ENCODE results near the gene ESRRB.

ESRRB gene

GRCh38 chr14:76375947-76376404, at the start of gene ESRRB:
Gene ESRRB, plus strand, starts transcription at chr14:76376137. Its CDS starts 265 bp downstream, at chr14:76376402.
- DNase-seq (ENCODE audit: extremely low read depth in 1 of 2, low read depth in 1 of 2) = no peak

GRCh38 chr14:76326918-76327689, 48.8 kb upstream of the ESRRB start:
- DNase-seq (ENCODE audit: extremely low read depth in 1 of 2, low read depth in 1 of 2) = no peak

DNA sequence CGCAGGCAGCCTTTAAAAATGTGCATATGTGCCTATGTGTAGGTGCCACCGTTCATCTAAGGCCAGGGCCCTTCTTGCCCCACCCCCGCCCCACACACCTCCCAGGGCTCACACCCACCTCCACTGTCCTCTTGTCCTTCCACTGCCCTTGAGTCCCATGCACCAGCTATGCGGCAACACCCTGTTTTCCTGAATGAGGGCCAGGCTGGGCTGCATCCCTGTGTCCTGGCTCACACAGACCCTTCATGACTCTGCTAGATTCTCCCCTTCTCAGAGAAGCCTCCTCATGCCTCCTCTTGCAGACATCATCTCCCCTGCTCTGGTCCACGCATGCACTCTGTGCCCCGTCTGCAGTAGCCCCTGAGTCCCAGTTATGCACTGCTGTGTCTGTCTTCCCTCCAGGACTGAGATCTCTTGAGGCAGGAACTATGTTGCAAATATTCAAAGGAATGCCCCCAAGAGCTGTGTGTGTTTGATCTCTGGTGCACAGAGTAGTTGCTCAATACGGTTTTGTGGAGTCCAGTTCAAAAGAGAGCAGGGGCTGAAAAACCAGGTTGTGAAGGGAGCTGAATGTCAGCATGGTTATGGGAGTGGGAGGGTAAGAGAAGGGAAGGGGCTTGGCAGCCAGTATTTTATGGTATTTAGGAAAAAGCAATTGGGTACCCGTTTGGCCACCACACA, 47.3 kb upstream of the ESRRB start:
- DNase-seq (ENCODE audit: extremely low read depth in 1 of 2, low read depth in 1 of 2) = no peak

DNA sequence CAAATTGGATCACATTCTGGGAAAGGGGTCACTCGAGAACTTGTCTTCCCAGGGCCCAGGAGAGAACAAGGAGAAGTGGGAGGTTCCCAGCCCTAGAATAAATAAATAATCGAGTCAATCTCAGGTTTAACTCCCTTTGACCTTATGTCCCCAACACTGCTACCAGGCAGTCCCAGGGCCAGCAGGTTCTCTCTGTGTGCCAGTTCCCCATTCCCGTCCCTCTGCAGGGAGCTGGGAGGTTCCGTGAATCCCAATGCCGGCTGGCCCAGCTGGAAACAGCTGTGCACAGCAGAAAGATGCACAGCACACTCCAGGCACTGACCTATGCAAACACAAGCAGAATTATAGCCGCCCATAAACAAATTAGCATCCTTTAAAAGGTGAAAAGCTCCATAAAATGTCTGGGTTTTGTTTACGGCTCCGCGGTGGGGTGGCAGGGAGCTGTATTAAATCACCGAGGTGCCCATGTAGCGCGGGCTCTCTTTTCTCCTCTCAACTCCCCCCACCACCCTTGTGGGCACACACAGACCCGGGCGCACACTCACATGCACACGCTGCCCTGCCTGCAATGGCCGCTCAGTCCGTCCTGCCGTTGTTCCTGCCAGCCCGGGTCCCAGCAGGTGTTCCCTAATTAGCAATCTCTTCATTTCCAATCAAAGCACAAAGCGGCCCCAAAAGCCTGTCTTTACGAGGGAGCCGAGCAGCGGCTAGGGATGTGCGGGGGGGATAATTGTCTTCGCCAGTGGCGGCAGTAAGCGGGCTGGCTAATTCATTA, 46.6 kb upstream of the ESRRB start:
- no peak for DNase-seq (ENCODE audit: extremely low read depth in 1 of 2, low read depth in 1 of 2)

- no peak for DNase-seq (ENCODE audit: extremely low read depth in 1 of 2, low read depth in 1 of 2)
These were observed 46.0 kb upstream of the ESRRB start for GRCh38 chr14:76329951-76330350.

DNA sequence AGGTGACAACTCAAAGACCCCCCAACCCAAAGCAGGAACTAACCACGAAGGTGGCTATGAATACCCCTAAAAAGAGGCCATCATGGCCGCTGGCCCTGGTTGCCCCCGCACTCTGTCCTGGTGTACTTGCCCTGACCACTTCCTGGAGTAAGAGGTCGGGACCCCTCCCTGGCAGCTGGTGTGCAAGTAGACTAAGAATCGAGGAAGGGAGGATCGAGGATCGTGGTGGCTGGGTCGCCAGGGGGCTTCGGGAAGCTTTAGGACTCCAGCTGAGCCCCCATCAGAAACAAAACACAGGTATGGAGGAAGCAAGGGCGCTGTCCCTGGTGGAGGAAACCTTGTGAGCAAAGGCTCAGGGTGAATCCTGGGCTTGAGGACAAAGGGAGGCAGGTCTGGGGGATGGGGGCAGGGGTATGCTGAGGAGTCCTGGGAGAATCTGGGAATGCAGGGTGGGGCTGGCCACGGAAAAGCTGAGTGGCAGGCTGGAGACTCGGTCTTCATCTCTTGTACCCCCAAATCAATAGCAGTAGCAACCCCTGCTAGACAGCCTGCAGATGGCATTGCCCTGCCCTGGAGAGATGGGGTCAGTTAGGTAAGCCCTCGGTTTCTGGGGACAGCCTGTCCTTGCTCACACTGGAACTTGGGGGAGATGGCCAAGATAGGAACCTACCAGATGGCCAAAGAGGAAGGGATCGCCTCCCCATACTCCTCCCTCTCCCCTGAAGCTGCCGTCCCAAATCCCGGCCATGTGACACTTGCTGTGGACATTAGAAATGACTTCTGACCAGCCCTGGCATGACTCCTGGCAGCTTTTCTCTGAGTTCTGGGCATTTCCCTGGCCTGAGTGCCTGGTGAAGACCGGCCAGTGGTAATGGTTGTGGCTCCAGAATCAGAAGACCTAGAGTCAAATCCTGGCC, 45.3 kb upstream of the ESRRB start:
- DNase-seq (ENCODE audit: extremely low read depth in 1 of 2, low read depth in 1 of 2) = no peak

DNA sequence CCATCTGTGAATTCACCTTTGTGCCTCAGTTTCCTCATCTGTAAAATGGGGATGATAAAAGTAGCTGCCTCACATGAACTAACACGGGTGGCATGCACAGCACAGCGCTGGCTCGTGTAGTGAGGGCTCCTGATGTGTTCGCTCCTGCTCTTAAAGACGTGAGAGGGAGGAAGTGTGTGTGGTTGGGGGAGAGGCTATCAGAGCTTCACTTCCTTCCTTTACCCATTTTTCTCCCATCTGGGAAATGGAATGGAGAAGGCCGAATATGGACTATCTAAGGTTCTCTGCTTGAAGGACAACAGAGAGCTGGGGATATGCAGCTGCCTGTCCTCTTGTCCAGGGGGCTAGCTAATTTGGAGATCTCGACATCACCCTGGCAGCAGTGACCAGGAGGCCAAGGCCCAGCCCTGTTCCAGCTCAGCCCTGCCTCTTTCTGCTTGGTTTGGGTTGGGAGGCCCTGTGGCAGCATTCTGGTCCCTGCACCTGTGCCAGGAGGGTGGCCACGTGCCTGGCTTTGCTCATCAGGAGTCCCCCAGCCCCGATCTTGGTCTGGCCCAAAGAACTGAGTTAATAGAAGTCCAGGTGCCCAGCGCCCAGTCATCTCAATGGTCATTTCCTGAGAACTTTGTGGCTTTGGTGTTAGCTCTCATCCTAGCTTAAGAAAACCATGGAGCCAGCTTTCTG, 44.5 kb upstream of the ESRRB start:
- no peak for DNase-seq (ENCODE audit: extremely low read depth in 1 of 2, low read depth in 1 of 2)

DNA sequence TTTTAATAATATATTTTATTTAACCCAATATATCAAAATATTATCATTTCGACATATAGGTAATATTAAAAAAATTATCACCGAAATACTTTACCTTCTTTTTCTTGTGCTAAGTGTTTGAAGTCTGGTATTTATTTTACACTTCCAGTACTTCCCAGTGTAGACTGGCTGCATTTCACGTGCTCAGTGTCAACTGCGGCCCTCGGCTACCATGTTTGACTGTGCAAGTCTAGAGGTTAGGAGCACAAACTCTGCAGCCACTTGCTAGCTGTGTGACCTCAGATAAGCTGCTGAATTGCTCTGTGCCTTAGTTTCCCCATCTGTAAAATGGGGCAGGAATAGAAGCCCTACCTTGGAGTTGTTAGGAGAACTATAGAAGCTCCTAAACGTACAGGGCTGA, 42.3 kb upstream of the ESRRB start:
- no peak for DNase-seq (ENCODE audit: extremely low read depth in 1 of 2, low read depth in 1 of 2)

DNA sequence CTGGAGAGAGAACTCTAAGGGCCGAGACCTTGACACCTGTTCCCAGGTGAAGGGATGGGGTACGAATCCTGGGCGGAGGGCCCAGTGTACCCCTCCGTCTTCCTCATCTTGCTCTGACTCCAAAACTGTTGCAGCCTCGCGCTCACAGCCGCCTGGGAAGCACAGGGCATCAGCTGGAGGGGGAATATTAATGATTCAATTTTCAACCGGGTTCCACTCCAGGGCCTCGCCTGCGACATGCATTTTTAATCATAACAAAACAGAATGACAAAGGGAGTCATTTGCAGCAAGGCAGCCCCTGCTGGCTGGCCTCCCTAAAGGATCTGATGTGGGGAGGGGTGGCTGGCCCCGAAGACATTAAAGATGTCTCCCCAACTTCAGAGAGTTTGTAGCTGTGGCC, 41.6 kb upstream of the ESRRB start:
- no peak for DNase-seq (ENCODE audit: extremely low read depth in 1 of 2, low read depth in 1 of 2)

DNA sequence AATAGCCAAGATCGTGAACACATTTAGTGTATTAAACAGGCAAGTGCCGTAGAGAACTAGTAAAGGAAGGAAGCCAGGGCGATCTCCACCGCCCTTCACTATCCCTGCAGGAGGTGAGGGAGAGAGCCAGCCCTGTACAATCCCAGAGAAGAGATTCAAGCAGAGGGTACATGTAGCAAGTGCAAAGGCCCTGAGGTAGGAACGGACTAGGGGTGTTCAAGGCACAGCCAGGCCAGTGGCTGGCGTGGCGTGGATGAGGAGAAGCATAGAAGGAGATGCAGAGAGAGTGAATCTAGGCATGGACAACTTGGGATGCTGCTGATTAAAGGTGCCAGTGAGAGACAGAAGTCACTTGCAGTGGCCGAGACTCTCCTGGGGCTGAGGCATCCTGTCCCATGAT, 39.1 kb upstream of the ESRRB start:
- no peak for DNase-seq (ENCODE audit: extremely low read depth in 1 of 2, low read depth in 1 of 2)

- DNase-seq (ENCODE audit: extremely low read depth in 1 of 2, low read depth in 1 of 2) = no peak
These were observed 38.0 kb upstream of the ESRRB start for GRCh38 chr14:76337635-76338545.

DNA sequence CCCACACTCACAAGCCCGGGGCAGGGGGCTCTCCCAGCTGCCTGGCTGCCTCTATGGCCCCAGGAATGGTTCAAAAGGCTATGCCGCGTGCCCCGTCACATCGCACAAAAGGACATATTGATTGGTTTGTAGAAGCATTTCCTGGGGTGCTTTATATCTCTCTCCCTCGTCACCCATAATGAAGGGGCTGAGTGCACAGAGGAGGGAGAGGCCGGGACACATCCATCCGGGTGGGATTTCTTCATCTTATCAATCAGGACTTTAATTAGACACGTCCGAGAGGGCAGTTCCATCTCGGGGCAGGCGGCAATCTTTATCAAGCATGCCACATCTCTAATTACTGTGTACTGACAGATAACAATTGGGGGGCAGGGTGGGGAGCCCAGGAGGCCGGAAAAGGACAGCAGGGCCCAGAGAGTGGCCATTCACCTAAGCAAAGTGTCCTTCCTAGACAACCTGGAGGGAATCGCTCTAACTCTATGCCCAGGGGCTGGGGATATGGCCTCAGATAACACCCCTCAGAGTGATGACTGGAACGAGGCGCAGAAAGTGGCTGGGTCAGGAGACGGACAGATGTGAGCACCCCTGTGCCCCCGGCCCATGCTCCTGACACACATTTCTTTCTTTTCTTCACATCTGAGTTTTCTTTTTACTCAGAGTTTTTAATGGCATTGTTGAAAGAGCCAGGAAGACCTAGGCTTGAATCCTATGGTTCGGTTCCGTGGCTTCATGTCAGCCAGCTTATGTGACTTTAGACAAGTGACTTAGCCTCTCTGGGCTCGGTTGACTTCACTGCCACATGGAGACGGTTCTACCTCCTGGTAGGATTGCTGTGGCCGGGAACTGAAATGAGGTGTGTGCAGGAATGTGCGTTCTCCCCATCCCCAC, 36.0 kb upstream of the ESRRB start:
- no peak for DNase-seq (ENCODE audit: extremely low read depth in 1 of 2, low read depth in 1 of 2)

- no peak for DNase-seq (ENCODE audit: extremely low read depth in 1 of 2, low read depth in 1 of 2)
These were observed 32.6 kb upstream of the ESRRB start for GRCh38 chr14:76343386-76343785.

- no peak for DNase-seq (ENCODE audit: extremely low read depth in 1 of 2, low read depth in 1 of 2)
These were observed 29.4 kb upstream of the ESRRB start for GRCh38 chr14:76346391-76347160.

DNA sequence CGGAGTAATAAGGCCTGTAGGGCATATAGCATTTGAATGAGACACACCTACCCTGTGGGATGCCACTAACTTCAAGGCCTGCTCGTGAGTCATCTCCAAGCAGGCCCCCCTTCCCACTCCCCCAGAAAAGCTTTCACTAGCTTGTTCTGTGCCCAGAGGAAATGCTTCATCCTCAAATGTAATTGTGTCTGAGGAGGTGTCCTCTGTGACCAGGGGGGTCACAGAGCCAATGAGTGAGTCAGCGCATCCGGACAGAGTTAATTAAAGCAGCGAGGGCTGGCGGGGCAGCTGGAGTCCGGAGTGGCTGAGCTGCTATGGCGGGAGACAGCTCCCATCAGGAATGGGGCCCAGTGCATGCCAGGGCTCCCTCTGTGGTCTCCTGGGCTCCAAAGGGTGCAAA, 27.0 kb upstream of the ESRRB start:
- DNase-seq (ENCODE audit: extremely low read depth in 1 of 2, low read depth in 1 of 2) = no peak

DNA sequence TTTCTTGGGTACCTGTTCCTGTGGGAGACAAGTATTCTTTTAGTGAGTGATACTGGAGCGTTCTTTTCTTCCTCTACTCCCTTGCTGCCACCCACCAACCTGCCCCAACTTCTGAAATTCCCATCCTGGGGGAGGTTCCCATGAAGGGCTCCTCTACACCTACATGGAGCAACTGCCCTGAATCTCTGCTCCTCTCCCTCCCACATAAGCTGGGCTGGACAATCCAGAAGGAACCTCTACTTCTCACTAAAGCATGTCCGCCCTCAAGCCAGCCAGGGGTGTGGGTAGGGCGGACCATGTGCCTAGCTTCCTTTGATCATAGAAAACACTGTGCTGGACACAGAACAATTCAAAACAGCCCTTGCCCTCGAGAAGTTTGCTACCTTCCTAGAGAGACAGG, 25.9 kb upstream of the ESRRB start:
- no peak for DNase-seq (ENCODE audit: extremely low read depth in 1 of 2, low read depth in 1 of 2)

GRCh38 chr14:76350671-76351070, 25.3 kb upstream of the ESRRB start:
- DNase-seq (ENCODE audit: extremely low read depth in 1 of 2, low read depth in 1 of 2) = no peak
